Measurements from ENCODE around the gene ROR1.

GRCh38 chr1:63987628-63988024 is 213.8 kb downstream of the ROR1 start:
- no peak for TF ChIP-seq POLR2AphosphoS5 (IDR thresholded peaks at IDR 0.05; ENCODE audit: low read depth, low read length)
- no peak for TF ChIP-seq TAF1 (IDR thresholded peaks at IDR 0.05; ENCODE audit: borderline replicate concordance, insufficient read depth, low read length)
